Measurements from ENCODE around the gene RPUSD2. TPM values are rescaled to one million over a fixed set of nuclear protein-coding genes. Genes with fewer than 3 reads are reported as not detected.
"Not testable (repeated sequence)": the region's sequence is repeated elsewhere in the genome, so short reads cannot be mapped to it uniquely, and the experiment has no call there.

Gene RPUSD2
- total RNA-seq, 1 donor from 2014 or later, result 11.4 TPM

DNA sequence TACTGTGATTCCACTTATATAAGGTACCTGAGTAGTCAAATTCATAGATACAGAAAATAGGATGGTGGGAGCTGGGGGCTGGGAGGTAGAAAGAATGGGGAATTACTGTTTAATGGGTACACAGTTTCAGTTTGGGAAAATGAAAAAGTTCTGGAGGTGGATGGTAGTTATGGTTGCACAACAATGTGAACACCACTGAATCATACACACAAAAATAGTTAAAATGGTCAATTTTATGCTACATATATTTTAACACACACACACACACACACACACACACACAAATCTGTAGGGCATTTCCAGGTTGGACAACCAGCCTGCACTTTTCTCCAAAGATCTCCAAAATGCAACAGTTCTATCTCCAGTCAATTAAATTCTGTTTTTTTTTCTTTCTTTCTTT lies 5.7 kb upstream of the RPUSD2 start:
- ATAC-seq (no peak), DNase-seq (no peak)
- intact Hi-C loops (cut with micrococcal nuclease), result no loop called here

DNA sequence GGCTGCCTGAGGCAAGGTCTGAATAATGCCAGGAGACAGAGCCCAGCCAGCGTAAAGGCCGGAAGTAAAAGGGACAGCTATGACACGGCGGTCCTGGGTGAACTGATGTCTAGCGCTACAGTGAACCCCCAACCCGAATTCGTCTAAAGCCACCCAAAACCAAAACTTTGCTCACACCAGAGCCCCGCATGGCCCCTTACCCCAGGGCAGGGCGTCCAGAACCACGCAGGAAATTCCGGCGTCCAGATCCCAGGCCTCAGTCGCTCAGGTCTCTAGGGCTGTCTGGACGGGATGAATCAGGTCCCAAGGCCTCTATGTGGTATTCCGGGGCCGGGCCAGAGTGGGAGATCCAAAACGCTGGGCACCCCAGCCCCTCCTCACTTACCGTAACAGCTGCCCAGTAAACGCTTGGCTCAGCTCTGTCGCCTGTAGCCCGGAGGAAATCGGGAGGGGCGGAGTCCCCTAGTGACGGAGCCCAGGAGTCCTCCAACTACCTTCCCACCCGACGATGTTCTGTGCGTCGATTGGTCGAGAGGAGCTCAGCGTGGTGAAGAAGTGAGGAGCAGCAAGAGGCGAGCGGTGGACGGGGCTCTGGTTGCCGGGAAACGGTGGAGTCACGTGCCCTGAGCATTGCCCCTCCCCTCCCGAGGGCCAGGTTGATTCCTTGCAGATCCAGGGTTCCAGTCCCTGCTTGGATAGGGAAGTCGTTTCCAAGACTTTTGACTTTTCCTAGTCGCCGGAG lies 4.3 kb upstream of the RPUSD2 start, which contains the start of gene CCDC32:
Gene CCDC32 (minus strand): TSS at position 452 of the 742 bp plus-strand sequence. CDS start 2,027 bp downstream, outside the sequence.
- intact Hi-C loops (cut with micrococcal nuclease), result no loop called here
- DNase-seq (peak; percentile 97), ATAC-seq (peak; percentile 97)

DNA sequence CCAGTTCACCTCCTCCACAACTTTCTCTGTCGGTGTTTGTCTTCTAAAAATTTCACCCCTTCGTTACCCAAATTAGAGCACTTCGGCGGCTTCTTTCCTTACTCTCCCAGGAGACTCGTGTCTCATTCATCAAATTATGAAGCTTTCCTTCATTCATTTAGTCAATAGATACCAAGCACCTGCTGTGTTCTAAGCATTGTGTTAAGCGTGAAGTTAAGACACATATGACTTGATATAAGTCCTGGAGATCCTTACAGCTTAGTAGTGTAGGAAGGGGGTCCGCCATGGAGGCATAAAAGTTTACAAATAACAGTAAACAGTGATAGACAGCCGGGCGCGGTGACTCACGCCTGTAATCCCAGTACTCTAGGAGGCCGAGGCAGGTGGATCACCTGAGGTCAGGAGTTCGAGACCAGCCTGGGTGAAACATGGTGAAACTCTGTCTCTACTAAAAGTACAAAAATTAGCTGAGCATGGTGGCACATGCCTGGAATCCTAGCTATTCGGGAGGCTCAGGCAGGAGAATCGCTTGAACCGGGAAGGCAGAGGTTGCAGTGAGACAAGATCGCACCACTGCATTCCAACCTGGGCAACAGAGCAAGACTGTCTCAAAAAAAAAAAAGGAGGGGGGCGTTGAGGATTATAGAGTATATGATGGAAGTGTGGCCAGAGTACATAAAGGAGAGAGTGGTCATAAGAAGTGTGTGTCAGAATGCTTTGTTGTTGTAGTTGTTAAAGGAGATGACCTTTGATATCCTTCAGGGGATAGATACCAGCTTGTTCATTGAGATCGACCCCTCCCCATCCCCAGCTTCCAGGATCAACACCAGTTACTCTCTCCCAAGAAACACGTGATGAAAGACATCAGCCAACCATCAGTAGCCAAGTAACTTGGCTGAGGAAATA lies 3.5 kb upstream of the RPUSD2 start:
- no peak for DNase-seq

DNA sequence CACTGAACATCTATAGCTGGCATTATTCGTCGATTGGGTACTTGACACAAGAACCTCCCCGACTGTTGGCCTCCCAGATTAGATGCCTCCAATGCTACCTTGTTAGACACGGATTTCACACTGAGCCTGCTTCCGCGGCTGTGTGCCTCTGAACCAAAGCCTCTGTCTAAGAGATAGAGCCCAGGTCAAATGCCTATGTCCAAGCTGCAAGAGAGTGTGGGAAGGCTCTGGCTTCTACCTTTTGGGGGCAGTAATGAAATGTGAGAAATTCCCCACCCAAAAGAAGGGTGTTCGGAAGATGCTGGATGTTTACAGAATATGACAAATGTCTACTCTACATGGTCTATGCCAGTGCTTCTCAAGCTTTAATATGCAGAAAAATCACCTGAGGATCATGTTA lies 2.0 kb upstream of the RPUSD2 start:
- DNase-seq (no peak), ATAC-seq (no peak)
- intact Hi-C loops (cut with micrococcal nuclease), result no loop called here

More for the DNA sequence above, 3.5 kb upstream of the RPUSD2 start:
- intact Hi-C loops (cut with micrococcal nuclease), result no loop called here
- no peak for ATAC-seq

DNA sequence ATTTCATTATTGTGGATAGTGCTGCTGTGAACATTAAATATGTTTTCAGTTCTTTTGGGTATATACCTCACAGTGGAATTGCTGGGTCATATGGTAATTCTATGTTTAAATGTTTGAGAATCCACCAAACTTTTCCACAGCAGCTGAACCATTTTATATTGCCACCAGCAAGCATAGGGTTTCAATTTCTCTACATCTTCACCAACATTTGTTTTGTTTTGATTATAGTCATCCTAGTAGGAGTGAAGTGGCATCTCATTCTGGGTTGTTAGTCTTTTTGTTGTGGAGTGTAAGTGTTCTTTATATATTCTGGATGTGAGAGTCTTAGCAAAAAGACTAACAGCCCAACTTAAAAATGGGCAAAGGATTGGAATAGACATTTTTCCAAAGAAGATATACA lies 6.0 kb downstream of the RPUSD2 start:
- DNase-seq (no peak), ATAC-seq (no peak)
- intact Hi-C loops (cut with micrococcal nuclease), result no loop called here

DNA sequence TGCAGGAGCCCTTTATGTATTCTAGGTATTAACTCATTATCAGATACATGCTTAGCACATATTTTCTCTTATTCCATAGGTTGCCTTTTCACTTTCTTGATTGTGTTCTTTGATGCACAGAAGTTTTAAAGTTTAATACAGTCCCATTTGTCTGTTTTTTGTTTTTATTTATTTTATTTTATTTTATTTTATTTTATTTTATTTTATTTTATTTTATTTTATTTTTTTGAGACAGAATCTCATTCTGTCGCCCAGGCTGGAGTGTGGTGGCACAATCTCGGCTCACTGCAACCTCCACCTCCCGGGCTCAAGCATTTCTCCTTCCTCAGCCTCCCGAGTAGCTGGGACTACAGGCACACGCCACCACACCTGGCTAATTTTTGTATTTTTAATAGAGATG lies 7.8 kb downstream of the RPUSD2 start:
- not testable (repeated sequence) for ATAC-seq

DNA sequence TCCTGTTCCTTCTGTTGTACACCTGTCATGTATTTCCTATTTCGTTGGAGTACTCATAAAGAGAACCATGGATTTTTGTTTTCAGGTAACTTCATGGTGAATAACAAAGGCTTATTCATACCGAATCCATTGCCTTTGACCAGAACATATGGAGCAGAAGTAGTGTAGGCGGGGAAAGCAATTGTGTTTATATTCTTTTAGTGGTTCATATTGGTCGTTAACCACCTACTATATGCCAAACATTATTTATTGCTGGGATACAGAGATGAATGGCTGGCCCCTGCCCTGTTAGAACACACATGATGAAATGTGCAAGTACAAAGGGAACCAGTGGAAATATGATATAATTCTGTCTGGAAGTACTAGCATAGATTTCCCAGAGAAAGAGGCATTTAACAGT lies 9.8 kb downstream of the RPUSD2 start:
- DNase-seq, result no peak
- intact Hi-C loops (cut with micrococcal nuclease), result no loop called here
- no peak for ATAC-seq

More for the DNA sequence above, 7.8 kb downstream of the RPUSD2 start:
- DNase-seq; intact Hi-C loops (cut with micrococcal nuclease): not testable (repeated sequence)

DNA sequence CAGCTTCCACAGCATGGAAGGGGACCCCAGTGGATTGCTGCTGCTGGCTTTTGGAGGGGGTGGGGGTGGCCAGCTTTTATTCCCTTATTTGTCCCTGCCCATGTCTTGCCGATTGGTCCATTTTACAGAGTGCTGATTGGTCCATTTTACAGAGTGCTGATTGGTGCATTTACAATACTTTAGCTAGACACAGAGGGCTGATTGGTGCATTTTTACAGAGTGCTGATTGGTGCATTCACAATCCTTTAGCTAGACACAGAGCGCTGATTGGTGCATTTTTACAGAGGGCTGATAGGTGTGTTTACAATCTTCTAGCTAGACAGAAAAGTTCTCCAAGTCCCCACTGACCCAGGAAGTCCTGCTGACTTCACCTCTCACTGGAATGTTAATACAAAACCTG lies 12.7 kb downstream of the RPUSD2 start:
- DNase-seq; ATAC-seq; intact Hi-C loops (cut with micrococcal nuclease): not testable (repeated sequence)

DNA sequence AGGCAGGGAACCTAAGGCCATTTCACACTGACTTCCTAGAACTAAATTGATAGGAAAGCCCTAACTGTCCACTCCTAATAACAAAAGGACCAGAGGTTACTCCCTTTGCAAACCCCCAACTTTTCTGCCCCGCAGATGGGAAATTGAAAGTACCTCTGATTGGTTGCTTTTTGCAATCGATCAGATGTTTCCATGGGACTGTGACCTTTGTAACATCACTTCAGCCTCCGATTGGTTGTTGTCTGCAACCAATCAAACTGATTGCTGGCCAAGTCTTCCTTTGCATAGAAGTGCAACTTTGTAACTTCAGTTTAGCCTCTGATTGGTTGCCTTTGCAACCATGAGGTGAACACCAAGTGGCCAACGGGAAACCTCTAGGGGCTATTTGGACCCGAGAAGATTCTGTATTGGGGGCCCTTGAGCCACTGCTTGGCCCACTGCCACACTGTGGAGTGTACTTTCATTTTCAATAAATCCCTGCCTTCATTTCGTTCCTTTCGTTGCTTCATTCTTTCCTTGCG lies 13.7 kb downstream of the RPUSD2 start:
- DNase-seq, result no peak
- intact Hi-C loops (cut with micrococcal nuclease), result no loop called here
- no peak for ATAC-seq

DNA sequence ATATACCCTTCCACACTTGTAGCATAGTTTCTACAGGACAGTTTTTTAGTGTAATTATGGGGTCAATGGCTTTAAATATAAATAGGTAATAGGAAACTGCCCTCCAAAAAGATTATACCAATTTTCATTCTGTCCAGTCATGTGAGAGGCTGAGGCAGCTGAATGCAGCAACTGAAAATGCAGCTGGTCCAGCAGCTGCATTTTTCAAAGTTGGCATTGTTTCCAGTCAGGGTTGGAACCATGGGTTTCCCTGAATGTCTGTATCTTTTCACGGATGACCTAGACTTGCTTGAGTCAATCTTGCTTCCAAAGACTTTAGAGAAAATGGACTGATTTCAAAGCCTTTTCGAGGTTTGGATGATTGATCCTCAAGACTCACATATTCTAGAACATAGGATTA lies 15.1 kb downstream of the RPUSD2 start:
- DNase-seq, result no peak

DNA sequence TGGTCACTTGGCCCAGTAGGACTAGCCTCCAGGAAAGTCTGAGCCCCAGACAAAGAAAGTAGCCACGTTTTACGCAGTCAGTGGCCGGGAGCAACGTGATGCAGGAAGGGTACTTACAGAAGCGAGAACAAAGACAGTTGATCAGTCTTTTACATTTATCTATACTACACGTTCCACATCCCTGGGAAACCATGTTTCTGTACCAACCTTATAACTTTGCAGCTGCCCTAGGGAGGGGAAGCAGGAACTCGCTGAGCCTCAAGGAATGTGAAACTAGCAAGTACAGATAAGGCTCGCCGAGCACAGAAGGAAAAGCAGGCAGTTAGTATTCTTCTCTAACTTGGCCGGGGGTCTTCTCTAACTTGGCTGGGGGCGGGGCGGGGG lies 21.6 kb downstream of the RPUSD2 start:
- intact Hi-C loops (cut with micrococcal nuclease), result loop anchor here (10.0 kb wide), 1 partner anchor 66 kb away; no protein-coding TSS in a partner anchor
- DNase-seq (no peak), ATAC-seq (no peak)

More for the DNA sequence above, 15.1 kb downstream of the RPUSD2 start:
- no peak for ATAC-seq
- intact Hi-C loops (cut with micrococcal nuclease), result no loop called here

DNA sequence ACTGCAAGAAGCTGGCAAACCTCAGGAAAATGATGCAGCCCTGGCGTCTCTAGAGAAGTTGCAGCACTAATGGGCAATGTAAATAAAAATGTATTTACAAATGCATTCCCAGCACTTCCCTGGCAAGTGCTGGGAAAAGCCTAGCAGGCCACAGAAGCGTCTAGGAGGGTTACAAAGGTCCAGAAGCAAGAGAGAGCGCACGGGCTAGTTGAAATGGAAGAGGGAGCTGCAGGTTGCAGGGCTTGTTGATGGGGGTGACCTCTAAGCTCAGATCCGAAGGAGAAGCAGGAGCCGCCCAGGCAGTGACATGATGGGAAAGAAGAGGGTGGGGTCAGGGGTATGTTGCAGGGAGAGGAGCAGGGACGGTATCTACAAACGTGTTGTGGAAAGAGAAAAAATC lies 22.3 kb downstream of the RPUSD2 start:
- intact Hi-C loops (cut with micrococcal nuclease), result loop anchor here (10.0 kb wide), 1 partner anchor 67 kb away; no protein-coding TSS in a partner anchor
- ATAC-seq (no peak), DNase-seq (no peak)

DNA sequence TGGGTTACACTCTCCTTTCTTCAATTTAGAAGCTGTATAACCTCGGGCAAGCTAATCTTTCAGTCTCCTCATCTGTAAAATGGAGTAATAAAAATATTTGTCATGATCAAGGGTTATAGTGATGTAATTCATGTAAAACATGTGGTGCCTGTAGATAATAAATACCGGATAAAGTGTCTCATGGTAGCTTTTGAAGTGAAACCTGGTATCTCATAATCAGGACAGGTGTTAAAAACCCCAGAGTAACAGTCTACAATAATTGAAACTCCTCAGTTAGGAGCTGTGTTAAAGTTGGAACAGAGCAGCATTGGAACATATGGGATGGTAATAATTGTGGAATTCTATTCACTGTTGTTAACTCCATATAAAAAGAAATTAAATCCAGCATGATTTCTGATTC lies 24.1 kb downstream of the RPUSD2 start:
- ATAC-seq (no peak), DNase-seq (no peak)
- intact Hi-C loops (cut with micrococcal nuclease), result loop anchor here (10.0 kb wide), 1 partner anchor 68 kb away; no protein-coding TSS in a partner anchor

DNA sequence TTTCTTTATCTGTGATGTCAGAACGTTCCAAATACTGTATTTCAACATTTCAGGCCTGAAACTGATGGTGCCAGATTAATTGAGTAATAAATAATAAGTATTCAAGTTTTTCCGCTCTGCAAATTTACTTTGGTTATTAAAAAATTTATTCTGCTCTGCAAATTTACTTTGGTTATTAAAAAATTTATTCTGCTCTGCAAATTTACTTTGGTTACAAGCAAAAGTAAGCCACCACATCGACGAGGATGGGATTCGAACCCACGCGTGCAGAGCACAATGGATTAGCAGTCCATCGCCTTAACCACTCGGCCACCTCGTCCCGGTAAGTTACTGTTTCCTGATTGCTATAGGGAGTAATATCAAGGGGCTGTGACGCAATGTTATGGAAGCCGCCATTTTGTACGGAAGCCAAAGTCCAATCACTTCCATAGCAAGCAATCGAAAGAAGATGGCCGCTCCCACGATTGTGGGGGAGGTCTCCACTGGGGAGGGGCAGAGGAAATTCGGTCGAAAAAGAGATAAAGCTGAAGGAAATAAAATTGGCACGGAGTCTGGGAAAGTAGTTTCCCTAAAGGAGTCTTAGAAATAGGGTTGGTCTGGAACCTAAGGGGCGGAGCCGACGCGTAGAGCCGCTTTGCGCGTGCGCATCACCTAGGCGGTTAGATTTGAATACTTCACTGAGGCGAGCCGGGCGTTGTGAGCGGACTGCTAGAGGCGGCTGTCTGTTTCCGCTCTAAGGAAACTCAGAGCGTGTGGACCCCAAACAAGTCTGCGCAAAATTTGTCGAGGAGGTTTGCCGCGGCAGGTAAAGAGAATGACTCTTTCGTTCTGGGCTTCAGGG lies 24.7 kb downstream of the RPUSD2 start, which contains the start of gene KNL1:
Gene KNL1 (plus strand): TSS at position 662 of the 841 bp plus-strand sequence. CDS start 8,683 bp downstream, outside the sequence.
- peak; percentile 97 for ATAC-seq
- intact Hi-C loops (cut with micrococcal nuclease), result loop anchor here (10.0 kb wide), 1 partner anchor 69 kb away; no protein-coding TSS in a partner anchor
- DNase-seq, result peak; percentile 89

DNA sequence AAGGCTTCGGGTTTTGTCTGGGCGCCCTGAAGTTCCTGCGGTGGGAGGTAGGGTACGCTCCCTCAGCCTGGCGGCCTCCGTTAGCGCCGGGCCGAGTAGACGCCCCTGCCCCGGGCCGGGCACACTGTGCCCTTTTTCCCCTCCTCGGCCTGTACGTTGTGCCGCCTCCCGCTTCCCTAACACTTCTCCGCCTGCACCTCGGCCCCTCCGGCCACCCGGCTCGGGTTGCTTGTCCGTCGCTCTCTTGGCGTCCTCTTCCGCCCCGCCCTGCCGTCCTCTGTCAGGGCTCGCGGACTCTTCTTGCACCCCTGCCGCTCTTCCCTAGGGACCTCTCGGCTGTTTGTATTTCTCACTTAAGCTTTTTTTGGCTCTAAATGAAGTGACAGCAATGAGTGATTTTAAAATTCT lies 25.3 kb downstream of the RPUSD2 start:
- intact Hi-C loops (cut with micrococcal nuclease), result loop anchor here (10.0 kb wide), 1 partner anchor 70 kb away; no protein-coding TSS in a partner anchor
- DNase-seq (peak; percentile 60), ATAC-seq (peak; percentile 54)

DNA sequence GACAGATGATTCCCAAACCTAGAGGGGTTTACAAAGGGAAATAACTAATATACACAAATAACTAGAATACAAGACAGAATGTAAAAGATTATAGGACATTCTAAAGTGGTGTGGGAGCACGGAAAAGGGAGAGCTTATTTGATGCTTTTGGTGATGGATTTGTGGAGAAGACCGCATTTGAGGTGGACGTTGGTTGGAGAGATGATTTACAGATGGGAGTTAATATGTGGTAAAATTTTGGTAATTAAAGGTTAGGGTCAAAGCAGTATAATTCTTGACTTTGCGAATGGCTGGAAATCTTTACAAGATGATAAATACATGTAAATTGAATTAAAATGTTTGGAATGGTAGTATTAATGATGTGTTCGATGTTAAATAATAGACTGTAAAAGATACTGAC lies 26.1 kb downstream of the RPUSD2 start:
- intact Hi-C loops (cut with micrococcal nuclease), result loop anchor here (10.0 kb wide), 1 partner anchor 70 kb away; no protein-coding TSS in a partner anchor
- no peak for DNase-seq
- no peak for ATAC-seq

DNA sequence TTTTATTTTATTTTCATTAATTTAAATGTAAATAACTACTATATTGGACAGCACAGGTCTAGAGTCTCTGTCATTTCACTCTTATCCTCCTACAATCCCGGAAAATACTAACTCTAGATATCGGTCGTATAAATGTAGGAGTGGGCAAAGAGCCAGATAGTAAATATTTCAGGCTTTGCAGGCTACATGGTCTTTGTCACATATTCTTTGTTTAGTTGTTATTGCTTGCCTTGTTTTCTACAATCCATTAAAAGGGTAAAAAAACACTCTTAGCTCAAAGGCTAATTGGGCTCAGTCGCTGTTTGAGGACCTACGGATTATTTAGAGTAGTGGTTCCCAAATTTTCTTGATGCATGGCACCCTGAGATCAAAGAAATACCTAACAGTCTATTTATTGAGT lies 26.7 kb downstream of the RPUSD2 start:
- ATAC-seq, result no peak

DNA sequence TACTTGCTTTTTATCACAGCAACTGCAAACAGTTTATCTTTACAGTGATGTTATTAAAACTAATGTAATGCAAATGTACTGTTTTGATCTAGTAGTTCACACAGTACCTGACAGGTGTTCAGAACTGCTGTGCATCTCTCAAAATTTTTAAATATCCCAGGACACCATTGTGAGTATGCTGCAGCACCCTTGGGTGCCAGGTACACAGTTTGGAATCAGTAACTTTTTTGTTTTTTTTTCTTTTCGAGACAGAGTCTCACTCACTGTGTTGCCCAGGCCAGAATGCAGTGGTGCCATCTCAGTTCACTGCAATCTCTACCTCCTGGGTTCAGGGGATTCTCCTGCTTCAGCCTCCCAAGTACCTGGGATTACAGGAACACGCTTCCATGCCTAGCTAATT lies 27.9 kb downstream of the RPUSD2 start:
- ATAC-seq (no peak), DNase-seq (no peak)
- intact Hi-C loops (cut with micrococcal nuclease), result loop anchor here (10.0 kb wide), 1 partner anchor 72 kb away; no protein-coding TSS in a partner anchor

More for the DNA sequence above, 26.7 kb downstream of the RPUSD2 start:
- no peak for DNase-seq
- intact Hi-C loops (cut with micrococcal nuclease), result loop anchor here (10.0 kb wide), 1 partner anchor 71 kb away; no protein-coding TSS in a partner anchor

All from left ventricle myocardium superior (tissue), 1 donor.